NCI-H748 (cell line): ENCODE data around the gene PDE7B.
"Not testable (repeated sequence)": the region's sequence is repeated elsewhere in the genome, so short reads cannot be mapped to it uniquely, and the experiment has no call there.

Experiments
- DNase-seq: peaks from one replicate; lab custom pipeline; 2025; ENCODE audit not compliant: unreplicated experiment; lab: John Stamatoyannopoulos, UW

The PDE7B gene

DNA sequence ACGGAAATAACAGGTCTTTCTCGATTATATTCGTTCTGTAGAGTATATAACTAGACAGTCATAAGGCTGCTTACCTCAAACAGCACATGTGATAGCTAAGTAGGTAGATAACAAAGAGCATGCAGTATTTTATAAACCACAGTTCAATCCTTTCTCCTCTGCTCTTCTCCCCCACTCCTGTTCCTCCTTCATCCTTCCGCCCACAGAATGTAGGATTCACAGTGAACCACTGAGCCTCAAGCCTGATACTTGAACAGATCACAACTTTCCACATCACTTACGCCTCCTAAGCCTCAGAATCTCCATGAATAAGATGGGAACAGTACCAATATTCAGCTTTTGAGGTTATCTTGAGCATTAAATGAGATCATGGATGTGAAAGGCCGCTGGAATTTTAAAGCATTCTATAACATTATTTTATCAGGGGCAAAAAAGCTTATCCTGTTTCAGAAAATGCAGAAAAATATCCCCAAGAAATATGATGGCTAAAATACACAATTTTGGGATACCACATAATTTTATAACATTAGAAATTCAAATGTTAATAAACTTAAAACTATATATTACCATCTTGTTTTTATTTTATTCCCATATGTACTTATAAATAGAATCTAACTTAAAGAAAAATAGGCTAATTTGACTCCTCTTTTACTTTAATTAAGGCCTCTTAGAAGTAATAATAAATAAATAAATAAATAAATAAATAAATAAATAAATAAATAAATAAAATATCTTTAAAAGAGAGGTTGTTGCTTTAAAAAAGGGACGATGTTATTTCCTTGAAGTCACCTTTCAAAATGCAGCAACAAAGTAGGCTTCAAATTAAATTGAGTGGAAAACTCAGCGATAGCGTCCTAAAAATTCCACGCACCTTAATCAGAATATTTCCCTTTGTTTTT is 365.3 kb downstream of the PDE7B start:
- DNase-seq = no peak

DNA sequence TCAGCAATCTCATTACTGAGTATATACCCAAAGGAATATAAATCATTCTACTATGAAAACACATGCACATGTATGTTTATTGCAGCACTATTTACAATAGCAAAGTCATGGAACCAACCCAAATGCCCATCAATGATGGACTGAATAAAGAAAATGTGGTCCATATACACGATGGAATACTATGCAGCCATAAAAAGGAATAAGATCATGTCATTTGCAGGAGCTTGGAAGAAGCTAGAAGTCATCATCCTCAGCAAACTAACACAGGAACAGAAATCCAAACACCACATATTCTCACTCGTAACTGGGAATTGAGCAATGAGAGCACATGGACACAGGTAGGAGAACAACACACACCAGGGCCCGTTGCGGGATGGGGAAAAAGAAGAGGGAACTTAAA is 373.5 kb downstream of the PDE7B start:
- not testable (repeated sequence) for DNase-seq

DNA sequence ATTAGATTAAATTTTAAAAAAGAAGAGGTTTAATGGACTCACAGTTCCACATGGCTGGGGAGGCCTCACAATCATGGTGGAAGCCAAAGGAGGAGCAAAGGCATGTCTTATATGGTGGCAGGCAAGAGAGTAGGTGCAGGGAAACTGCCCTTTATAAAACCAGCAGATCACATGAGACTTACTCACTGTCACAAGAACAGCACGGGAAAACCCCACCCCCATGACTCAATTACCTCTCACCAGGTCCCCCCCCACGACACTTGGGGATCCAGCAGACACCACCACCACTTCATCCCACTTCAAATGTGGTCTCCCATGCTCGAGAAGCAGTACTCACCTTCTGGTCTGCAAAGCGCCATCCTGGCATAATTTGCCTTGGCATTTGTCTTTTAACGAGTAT is 374.0 kb downstream of the PDE7B start:
- DNase-seq = no peak

DNA sequence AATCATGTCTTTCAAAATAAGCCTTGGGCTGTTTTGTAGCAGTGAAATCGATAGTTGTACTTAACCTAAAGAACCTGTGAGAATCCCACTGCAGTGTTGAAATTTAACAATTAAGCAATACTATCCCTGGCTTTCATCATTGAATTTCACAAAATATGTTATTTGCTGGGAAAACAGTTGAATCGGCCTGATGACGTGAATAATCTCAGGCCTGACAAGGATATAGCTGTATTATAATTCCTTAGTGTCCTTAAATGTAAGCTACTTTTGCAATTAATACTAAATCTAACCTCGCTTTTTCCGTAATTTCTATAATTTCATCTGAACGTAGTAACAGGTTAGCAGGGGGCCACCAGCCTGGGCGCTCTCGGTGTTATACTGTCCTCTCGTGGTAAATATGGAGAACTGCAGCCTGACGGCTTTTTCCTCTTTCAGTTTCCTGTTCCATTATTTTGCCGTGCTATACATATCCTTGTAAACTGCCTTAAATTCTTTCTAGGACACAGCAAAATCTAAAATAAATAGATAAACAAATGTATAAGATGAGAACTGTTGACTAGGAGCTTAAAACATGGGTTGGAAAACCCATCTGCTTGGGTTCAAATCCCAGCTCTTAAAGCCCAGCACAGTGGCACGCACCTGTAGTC is 374.6 kb downstream of the PDE7B start:
- peak; percentile 58 for DNase-seq

DNA sequence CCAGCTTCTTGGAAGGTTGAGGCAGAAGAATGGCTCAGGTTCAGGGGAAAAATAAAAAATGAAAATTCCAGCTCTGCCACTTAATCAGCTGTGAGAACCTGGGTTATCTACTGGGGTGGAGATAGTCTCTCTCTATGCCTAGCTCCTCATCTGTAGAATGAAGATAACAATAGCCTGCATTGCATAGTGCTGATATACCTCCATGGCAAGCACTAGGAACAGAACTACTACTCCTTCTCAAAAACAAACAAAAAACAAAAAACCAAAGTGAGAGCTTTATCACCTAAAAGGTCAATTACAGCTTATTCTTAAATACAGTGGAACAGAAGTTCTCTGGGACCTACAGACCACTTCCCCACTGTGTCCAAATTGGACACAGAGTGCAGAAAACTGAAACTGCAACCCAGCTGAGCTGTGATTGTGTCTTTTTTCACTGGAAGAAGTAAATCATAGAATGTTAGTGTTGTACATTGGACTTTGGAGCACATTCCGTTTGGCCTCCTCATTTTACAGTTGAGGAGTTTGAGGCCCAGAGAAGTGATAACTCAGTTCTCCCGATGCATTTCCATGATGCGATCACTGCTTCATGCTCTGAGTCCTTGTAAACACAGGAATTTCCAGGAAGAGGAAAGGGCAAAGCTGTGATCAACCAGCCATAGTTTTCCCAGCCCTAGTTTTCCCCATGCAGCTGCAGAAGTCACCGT is 375.3 kb downstream of the PDE7B start:
- no peak for DNase-seq

DNA sequence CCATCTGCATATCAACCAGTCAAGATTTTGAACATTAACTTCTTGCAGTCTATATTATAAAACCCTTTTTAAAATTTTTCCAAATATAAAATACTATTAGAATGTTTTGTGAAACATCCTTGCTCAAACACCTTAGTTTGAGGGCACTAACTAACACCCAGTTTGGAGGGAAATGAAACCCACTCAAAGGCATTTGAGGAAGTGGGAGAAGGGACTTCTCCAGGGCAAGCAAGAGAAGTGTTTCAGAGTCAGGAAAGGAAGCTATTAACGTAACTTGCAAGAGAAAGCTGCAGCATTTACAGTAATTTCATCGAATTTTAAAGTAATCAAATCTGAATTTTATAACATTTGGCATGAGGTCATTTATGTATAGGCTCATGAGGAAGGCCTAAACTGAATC is 377.3 kb downstream of the PDE7B start:
- DNase-seq = no peak

DNA sequence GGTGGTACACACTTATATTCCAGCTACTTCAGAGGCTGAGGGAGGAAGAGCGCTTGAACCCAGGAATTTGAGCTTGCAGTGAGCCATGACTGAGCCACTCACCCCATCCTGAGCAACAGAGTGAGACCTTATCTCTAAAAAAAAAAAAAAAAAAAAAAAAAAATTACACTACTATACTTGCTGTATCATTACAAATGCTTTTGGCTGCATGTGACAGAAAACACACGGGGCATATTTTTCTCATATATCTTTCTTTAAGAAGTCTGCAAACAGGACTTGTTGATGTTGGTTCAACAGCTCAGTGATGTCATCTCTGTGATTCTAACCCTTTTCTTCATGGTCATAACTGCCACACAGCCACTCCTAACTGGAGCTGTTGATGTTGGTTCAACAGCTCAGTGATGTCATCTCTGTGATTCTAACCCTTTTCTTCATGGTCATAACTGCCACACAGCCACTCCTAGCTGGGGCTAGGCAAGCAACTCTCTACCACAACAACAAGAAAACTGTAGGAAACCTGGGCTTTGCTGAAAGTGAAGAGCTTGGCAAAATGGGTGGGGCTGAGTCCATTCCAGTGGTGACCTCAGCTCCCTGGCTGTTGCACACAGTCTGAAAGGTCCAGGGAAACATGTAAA is 378.8 kb downstream of the PDE7B start:
- peak; percentile 13 for DNase-seq

DNA sequence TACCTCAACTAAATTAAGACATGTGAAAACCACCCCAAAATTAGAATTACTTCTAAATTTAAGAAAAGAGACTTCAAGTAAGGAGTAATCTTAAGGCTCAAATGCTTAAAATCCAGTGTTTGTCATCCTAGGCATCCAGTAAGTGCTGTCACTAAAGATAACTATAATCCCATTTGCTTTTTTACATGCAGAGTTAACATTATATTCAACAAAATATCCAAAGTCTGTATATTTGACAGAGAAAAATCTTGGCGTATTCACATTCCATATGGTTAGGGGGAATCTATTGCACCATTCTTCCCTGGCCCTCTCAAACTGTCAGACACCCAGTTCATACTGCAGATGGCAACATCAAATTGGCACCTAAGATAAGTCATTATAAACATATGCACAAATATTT is 381.2 kb downstream of the PDE7B start:
- DNase-seq = no peak

DNA sequence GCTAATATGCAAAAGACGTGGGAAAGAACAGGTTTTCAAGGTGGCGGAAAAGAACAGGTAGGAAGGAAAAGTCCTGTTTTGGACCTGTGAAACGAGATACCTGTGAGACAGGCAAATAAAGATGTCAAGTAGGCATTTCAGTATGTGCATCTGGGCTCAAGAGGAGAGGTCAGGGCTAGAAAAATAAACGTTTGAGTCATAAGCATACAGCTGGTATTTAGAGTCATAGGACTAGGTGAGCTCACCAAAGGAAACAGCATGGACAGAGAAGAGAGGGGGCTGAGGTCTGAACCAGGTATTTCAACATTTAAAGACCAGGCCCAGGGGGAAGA is 383.7 kb downstream of the PDE7B start:
- no peak for DNase-seq

DNA sequence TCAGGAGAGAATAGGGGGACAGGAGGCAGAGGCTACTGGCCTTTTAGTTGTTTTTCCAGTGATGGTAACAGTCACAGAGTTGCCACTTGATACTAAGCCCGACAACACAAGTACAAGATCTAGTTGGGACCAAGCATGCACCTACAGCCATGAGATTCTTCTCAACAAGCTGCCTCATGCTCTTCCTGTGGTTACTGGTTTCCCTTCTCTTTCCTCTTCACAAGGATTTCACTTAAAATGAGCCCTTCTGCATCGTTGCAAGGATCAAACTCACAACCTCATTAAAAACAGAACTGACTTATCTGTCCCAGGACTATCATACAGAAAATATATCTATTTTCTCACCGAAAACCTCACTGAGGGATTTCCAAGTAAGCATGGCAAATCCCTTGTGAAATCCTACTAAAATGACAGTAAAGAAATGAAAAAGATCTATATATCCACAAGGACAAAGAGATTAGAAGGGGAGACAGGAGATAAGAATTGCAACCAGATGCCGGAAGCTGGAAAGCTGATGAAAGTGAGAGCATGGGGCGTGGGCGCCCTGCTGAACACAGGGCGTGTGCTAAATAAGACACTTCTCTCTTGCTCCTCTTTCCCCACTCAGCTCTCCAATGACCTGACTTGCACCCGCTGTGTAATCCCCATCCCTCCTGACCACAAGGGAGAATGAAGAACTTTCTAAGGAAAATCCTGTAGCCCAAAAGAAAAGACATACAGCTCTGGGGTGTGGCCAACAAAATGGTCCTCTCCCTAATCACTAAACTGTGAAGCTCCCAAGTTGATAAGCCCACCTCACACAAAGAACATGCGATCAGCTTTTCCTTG is 385.2 kb downstream of the PDE7B start:
- no peak for DNase-seq

DNA sequence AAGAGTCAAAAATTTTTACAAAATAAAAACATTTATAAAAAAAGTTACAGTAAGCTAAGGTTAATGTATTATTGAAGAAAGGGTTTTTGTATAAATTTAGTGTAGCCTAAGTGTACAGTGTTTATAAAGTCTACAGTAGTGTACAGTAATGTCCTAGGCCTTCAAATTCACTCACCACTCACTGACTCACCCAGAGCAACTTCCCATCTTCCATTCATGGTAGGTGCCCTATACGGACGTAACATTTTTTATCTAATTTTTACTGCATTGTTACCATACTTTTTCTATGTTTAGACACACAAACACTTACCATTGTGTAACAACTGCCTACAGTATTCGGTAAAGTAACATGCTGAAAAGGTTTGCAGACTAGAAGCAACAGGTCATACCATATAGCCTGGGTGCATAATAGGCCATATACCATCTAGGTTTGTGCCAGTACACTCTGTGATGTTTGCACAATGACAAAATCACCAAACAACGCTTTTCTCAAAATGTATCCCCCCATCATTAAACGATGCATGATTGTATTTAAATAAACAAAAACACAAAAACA is 392.6 kb downstream of the PDE7B start:
- no peak for DNase-seq
